Measurements from ENCODE around the gene SYNPR. TPM values are rescaled to one million over a fixed set of nuclear protein-coding genes. Genes with fewer than 3 reads are reported as not detected.

Gene SYNPR
- total RNA-seq, 1 experiment from 2014 or later: 0.17 TPM

GRCh38 chr3:63559884-63560283, 281.8 kb downstream of the SYNPR start:
- Histone ChIP-seq H3T11ph (ENCODE audit: low read length) (no peak overlapping the region), H3K4me2 (ENCODE audit: insufficient read depth, insufficient read length, low read length) (no peak overlapping the region), H2BK20ac (ENCODE audit: low read depth, low read length, poor library complexity, severe bottlenecking) (no peak overlapping the region), H4K20me1 (ENCODE audit: control insufficient read depth, insufficient read depth, insufficient read length) (no peaks in the 10 kb centered on the region), H3K4ac (ENCODE audit: low read depth, low read length) (no peak overlapping the region), H2AFZ (ENCODE audit: low read length) (no peak overlapping the region), H3K9ac (ENCODE audit: extremely low read depth, insufficient read length, low read length) (no peak overlapping the region), H4K91ac (ENCODE audit: insufficient read length, low read depth, low read length) (no peak overlapping the region), H3K4me1 (ENCODE audit: insufficient read depth, low read length) (no peaks in the 10 kb centered on the region), H2BK12ac (ENCODE audit: insufficient read length, low read depth, low read length) (no peak overlapping the region), H3K14ac (ENCODE audit: insufficient read depth, low read length) (no peak overlapping the region), H3K79me2 (ENCODE audit: insufficient read depth, low read length) (no peaks in the 10 kb centered on the region), H3K23ac (ENCODE audit: insufficient read length, low read depth, low read length) (no peak overlapping the region), H2BK15ac (ENCODE audit: low read depth, low read length) (no peak overlapping the region), H2BK120ac (ENCODE audit: low read depth, low read length, poor library complexity, severe bottlenecking) (no peak overlapping the region), H3K27me3 (ENCODE audit: insufficient read depth, low read length) (no peaks in the 10 kb centered on the region), H4K8ac (replicated peaks; ENCODE audit: insufficient read length, low read depth, low read length) (no peak overlapping the region), H4K5ac (ENCODE audit: insufficient read length, low read depth, low read length) (no peak overlapping the region), H3K27ac (ENCODE audit: insufficient read length, low read depth, low read length) (no peak overlapping the region), H3K18ac (ENCODE audit: insufficient read length, low read depth, low read length) (no peak overlapping the region), H3K56ac (ENCODE audit: insufficient read length, low read depth, low read length) (no peak overlapping the region), H3K79me1 (ENCODE audit: insufficient read depth, low read depth, low read length, poor library complexity, severe bottlenecking) (no peaks in the 10 kb centered on the region), H2BK5ac (ENCODE audit: insufficient read length, low read length) (no peak overlapping the region), H3K23me2 (ENCODE audit: insufficient read length, low read depth, low read length, poor library complexity, severe bottlenecking) (no peaks in the 10 kb centered on the region), H3K9me3 (ENCODE audit: control insufficient read depth, low read depth, low read length) (no peaks in the 10 kb centered on the region), H2AK5ac (ENCODE audit: insufficient read length, low read length) (no peak overlapping the region)
- no peak for DNase-seq
- TF ChIP-seq CTCF (conservative IDR thresholded peaks at IDR 0.05): no peak
- H3K36me3 Mint-ChIP-seq (ENCODE audit: insufficient read depth in 1 of 3, low read depth in 3 of 3): no peaks in the 10 kb centered on the region
- no peaks in the 10 kb centered on the region for H3K27me3 Mint-ChIP-seq (ENCODE audit: low read depth)
- H3K9me3 Mint-ChIP-seq: no peaks in the 10 kb centered on the region
- H3K27ac Mint-ChIP-seq: no peak overlapping the region
- no CpG with 5 or more reads among the region's 2 CpGs for WGBS (ENCODE audit: extremely low coverage, insufficient read length, low lambda C conversion rate)
- H3K4me3 Mint-ChIP-seq: no peak overlapping the region
- H3K4me1 Mint-ChIP-seq: peaks cover 14 to 18% of the 10 kb centered on the region in 2 experiments

Measured in H9 (cell line).